Activated naive CD4-positive, alpha-beta T cell treated with anti-CD3 and anti-CD28 coated beads, Interleukin-2, amount 50 U/mL, for 72 hours (primary cell): ENCODE measurements around the gene RPL13. TPM values are rescaled to one million over a fixed set of nuclear protein-coding genes. Genes with fewer than 3 reads are reported as not detected.

ENCODE experiments used
- ATAC-seq, 2 donors: fragments of 150-1000 bp; cut with Tn5 transposase; 2 replicates each; pipeline ENCODE4 v1.10.0; 2021; ENCODE audit warnings: mild to moderate bottlenecking in 2 of 2, moderate library complexity in 2 of 2
- DNase-seq, 2 donors: peaks; one replicate each; pipeline ENCODE4 v3.0.0; 2021 to 2022; ENCODE audit warnings: low spot score in 2 of 2
- H3K27ac Mint-ChIP-seq, 2 donors: one replicate each; pipeline ENCODE4 v1.8.0; 2022; ENCODE audit warnings: mild to moderate bottlenecking in 2 of 2, mixed read lengths in 2 of 2
- H3K36me3 Mint-ChIP-seq, 2 donors: one replicate each; pipeline ENCODE4 v1.8.0; 2022; ENCODE audit warnings: mixed read lengths in 2 of 2
- H3K9me3 Mint-ChIP-seq, 2 donors: one replicate each; pipeline ENCODE4 v1.8.0; 2022; ENCODE audit warnings: mixed read lengths in 2 of 2
- total RNA-seq, 2 donors: library from RNA; stranded (reverse); gene quantifications; one replicate each; pipeline ENCODE4 v1.2.3, GENCODE V29; 2022

The RPL13 gene
- total RNA-seq, 2 donors from 2014 or later = 2,832 to 2,975 TPM

- no peaks in the 10 kb centered on the region for H3K9me3 Mint-ChIP-seq
- ATAC-seq = no peak
- no peak for DNase-seq
- no peak overlapping the region for H3K27ac Mint-ChIP-seq
- H3K36me3 Mint-ChIP-seq = no peaks in the 10 kb centered on the region
Observed at GRCh38 chr16:89598199-89598598, 37.7 kb downstream of the RPL13 start.

GRCh38 chr16:89599451-89599858 lies 39.0 kb downstream of the RPL13 start:
- peak; percentile 18 to 37 for ATAC-seq
- DNase-seq = peak in 1 of 2 donors; percentile 49
- H3K27ac Mint-ChIP-seq = peak overlapping the region in 1 of 2 donors; percentile 22
- H3K36me3 Mint-ChIP-seq = no peaks in the 10 kb centered on the region
- no peaks in the 10 kb centered on the region for H3K9me3 Mint-ChIP-seq

- ATAC-seq = no peak
Observed at GRCh38 chr16:89599902-89600301, 39.4 kb downstream of the RPL13 start.

GRCh38 chr16:89600427-89600826 lies 39.9 kb downstream of the RPL13 start:
- Mint-ChIP-seq H3K27ac (no peak overlapping the region), H3K36me3 (no peaks in the 10 kb centered on the region)
- no peak for ATAC-seq

More at GRCh38 chr16:89599902-89600301, 39.4 kb downstream of the RPL13 start:
- Mint-ChIP-seq H3K9me3 (no peaks in the 10 kb centered on the region), H3K27ac (no peak overlapping the region), H3K36me3 (no peaks in the 10 kb centered on the region)
- DNase-seq = no peak

GRCh38 chr16:89600956-89601355 lies 40.5 kb downstream of the RPL13 start:
- no peak overlapping the region for H3K27ac Mint-ChIP-seq
- H3K9me3 Mint-ChIP-seq = no peaks in the 10 kb centered on the region
- H3K36me3 Mint-ChIP-seq = no peaks in the 10 kb centered on the region
- DNase-seq (no peak), ATAC-seq (no peak)

More at GRCh38 chr16:89600427-89600826, 39.9 kb downstream of the RPL13 start:
- no peak for DNase-seq
- no peaks in the 10 kb centered on the region for H3K9me3 Mint-ChIP-seq

GRCh38 chr16:89601906-89602272 lies 41.4 kb downstream of the RPL13 start:
- H3K9me3 Mint-ChIP-seq = no peaks in the 10 kb centered on the region
- ATAC-seq (no peak), DNase-seq (no peak)
- H3K36me3 Mint-ChIP-seq = no peaks in the 10 kb centered on the region
- H3K27ac Mint-ChIP-seq = no peak overlapping the region

GRCh38 chr16:89602273-89602951 lies 41.9 kb downstream of the RPL13 start:
- no peak overlapping the region for H3K27ac Mint-ChIP-seq

GRCh38 chr16:89602952-89603590 lies 42.6 kb downstream of the RPL13 start:
- ATAC-seq = peak in 1 of 2 donors; percentile 45
- Mint-ChIP-seq H3K9me3 (no peaks in the 10 kb centered on the region), H3K27ac (no peak overlapping the region), H3K36me3 (no peaks in the 10 kb centered on the region)
- DNase-seq = no peak

More at GRCh38 chr16:89602273-89602951, 41.9 kb downstream of the RPL13 start:
- ATAC-seq (peak; percentile 90 to 98), DNase-seq (peak; percentile 62 to 71)
- Mint-ChIP-seq H3K9me3 (no peaks in the 10 kb centered on the region), H3K36me3 (no peaks in the 10 kb centered on the region)

GRCh38 chr16:89604764-89605163 lies 44.3 kb downstream of the RPL13 start:
- no peaks in the 10 kb centered on the region for H3K9me3 Mint-ChIP-seq
- no peak overlapping the region for H3K27ac Mint-ChIP-seq
- H3K36me3 Mint-ChIP-seq = no peaks in the 10 kb centered on the region
- no peak for ATAC-seq
- DNase-seq = no peak

GRCh38 chr16:89605186-89605970 lies 44.9 kb downstream of the RPL13 start:
- ATAC-seq (no peak), DNase-seq (no peak)
- H3K9me3 Mint-ChIP-seq = no peaks in the 10 kb centered on the region
- no peak overlapping the region for H3K27ac Mint-ChIP-seq
- no peaks in the 10 kb centered on the region for H3K36me3 Mint-ChIP-seq

- no peak overlapping the region for H3K27ac Mint-ChIP-seq
- no peaks in the 10 kb centered on the region for H3K36me3 Mint-ChIP-seq
- no peaks in the 10 kb centered on the region for H3K9me3 Mint-ChIP-seq
- DNase-seq = no peak
- ATAC-seq = no peak
Observed at GRCh38 chr16:89606006-89606405, 45.5 kb downstream of the RPL13 start.

GRCh38 chr16:89607453-89607852 lies 47.0 kb downstream of the RPL13 start:
- DNase-seq = no peak
- H3K36me3 Mint-ChIP-seq = no peaks in the 10 kb centered on the region
- H3K9me3 Mint-ChIP-seq = no peaks in the 10 kb centered on the region
- no peak for ATAC-seq
- H3K27ac Mint-ChIP-seq = no peak overlapping the region

GRCh38 chr16:89607937-89608740 lies 47.7 kb downstream of the RPL13 start:
- ATAC-seq (no peak), DNase-seq (no peak)
- Mint-ChIP-seq H3K9me3 (no peaks in the 10 kb centered on the region), H3K27ac (no peak overlapping the region), H3K36me3 (no peaks in the 10 kb centered on the region)

- ATAC-seq (no peak), DNase-seq (no peak)
- Mint-ChIP-seq H3K9me3 (no peaks in the 10 kb centered on the region), H3K27ac (no peak overlapping the region), H3K36me3 (no peaks in the 10 kb centered on the region)
Observed at GRCh38 chr16:89610108-89610453, 49.6 kb downstream of the RPL13 start.

- DNase-seq = no peak
- Mint-ChIP-seq H3K27ac (no peak overlapping the region), H3K36me3 (no peaks in the 10 kb centered on the region), H3K9me3 (peaks cover 0 to 5% of the 10 kb centered on the region in 2 donors)
- ATAC-seq = no peak
Observed at GRCh38 chr16:89612415-89613166, 52.1 kb downstream of the RPL13 start.
